Ovary (tissue), 3 donors: Measurements from ENCODE around the gene MAP3K21.

Experiments used
- EP300 ChIP-seq: sonication (generic); formaldehyde crosslinking; IDR thresholded peaks from one replicate; pipeline ENCODE4 v1.6.1; 2017; ENCODE audit warnings: antibody characterized with exemption
- POLR2A ChIP-seq: fragments of 450-650 bp; IDR thresholded peaks from one replicate; pipeline ENCODE4 v1.6.1; 2017; ENCODE audit warnings: antibody characterized with exemption, mild to moderate bottlenecking, moderate library complexity
- TF ChIP-seq, protein P1 (sequence below), 3 donors: fragments of 450-650 bp in 2 of 3; fragments of 200-600 bp in 1 of 3; IDR thresholded peaks; one replicate each; pipeline versions ENCODE4 v1.5.1 to v1.8.0; 2016 to 2022; ENCODE audit warnings: antibody characterized with exemption in 3 of 3, mild to moderate bottlenecking in 1 of 3
- donor health status: DM: no; HTN: no; CAD: no.

- TF ChIP-seq EP300: no peak
- TF ChIP-seq, protein P1, sequence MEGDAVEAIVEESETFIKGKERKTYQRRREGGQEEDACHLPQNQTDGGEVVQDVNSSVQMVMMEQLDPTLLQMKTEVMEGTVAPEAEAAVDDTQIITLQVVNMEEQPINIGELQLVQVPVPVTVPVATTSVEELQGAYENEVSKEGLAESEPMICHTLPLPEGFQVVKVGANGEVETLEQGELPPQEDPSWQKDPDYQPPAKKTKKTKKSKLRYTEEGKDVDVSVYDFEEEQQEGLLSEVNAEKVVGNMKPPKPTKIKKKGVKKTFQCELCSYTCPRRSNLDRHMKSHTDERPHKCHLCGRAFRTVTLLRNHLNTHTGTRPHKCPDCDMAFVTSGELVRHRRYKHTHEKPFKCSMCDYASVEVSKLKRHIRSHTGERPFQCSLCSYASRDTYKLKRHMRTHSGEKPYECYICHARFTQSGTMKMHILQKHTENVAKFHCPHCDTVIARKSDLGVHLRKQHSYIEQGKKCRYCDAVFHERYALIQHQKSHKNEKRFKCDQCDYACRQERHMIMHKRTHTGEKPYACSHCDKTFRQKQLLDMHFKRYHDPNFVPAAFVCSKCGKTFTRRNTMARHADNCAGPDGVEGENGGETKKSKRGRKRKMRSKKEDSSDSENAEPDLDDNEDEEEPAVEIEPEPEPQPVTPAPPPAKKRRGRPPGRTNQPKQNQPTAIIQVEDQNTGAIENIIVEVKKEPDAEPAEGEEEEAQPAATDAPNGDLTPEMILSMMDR (IDR thresholded peaks at IDR 0.05): no peak
- TF ChIP-seq POLR2A: no peak
Observed at GRCh38 chr1:233295975-233296322, 31.6 kb upstream of the MAP3K21 start.
